Neural crest cell (in vitro differentiated cells): Measurements from ENCODE around the gene TMEM123. TPM values are rescaled to one million over a fixed set of nuclear protein-coding genes. Genes with fewer than 3 reads are reported as not detected.
A peak's percentile ranks its signal among the peaks of the same experiment; 100 is the strongest.

ENCODE experiments used
- DNase-seq: peaks from one replicate; pipeline ENCODE4 v3.0.0; 2021; ENCODE audit warnings: low read depth, mixed read lengths, low spot score
- H3K27ac Mint-ChIP-seq: one replicate; pipeline ENCODE4 v1.8.0; 2021; ENCODE audit warnings: mild to moderate bottlenecking, mixed read lengths; ENCODE audit not compliant: unreplicated experiment
- H3K27me3 Mint-ChIP-seq: 2 replicates; pipeline ENCODE4 v1.8.0; 2021; ENCODE audit warnings: low read depth, mild to moderate bottlenecking, mixed read lengths
- H3K36me3 Mint-ChIP-seq: 2 replicates; pipeline ENCODE4 v1.8.0; 2021; ENCODE audit warnings: low read depth, mild to moderate bottlenecking, mixed read lengths
- H3K4me1 Mint-ChIP-seq: 2 replicates; pipeline ENCODE4 v1.8.0; 2021; ENCODE audit warnings: mixed read lengths
- H3K4me3 Mint-ChIP-seq: one replicate; pipeline ENCODE4 v1.8.0; 2021; ENCODE audit warnings: mild to moderate bottlenecking, mixed read lengths
- H3K9me3 Mint-ChIP-seq: 2 replicates; pipeline ENCODE4 v1.8.0; 2021; ENCODE audit warnings: mixed read lengths
- total RNA-seq: library from RNA; stranded (reverse); gene quantifications from 2 replicates; pipeline ENCODE4 v1.2.1, GENCODE V29; 2021
- TF ChIP-seq, protein P1 (sequence below): fragments of 200-600 bp; sonication (generic); conservative IDR thresholded peaks from 2 replicates; pipeline ENCODE4 v1.5.0; 2021; ENCODE audit warnings: antibody characterized with exemption, mild to moderate bottlenecking

The TMEM123 gene
- total RNA-seq, 1 donor from 2014 or later, result 153 TPM

- peaks cover 6% of the 10 kb centered on the region for H3K9me3 Mint-ChIP-seq
- TF ChIP-seq, protein P1, sequence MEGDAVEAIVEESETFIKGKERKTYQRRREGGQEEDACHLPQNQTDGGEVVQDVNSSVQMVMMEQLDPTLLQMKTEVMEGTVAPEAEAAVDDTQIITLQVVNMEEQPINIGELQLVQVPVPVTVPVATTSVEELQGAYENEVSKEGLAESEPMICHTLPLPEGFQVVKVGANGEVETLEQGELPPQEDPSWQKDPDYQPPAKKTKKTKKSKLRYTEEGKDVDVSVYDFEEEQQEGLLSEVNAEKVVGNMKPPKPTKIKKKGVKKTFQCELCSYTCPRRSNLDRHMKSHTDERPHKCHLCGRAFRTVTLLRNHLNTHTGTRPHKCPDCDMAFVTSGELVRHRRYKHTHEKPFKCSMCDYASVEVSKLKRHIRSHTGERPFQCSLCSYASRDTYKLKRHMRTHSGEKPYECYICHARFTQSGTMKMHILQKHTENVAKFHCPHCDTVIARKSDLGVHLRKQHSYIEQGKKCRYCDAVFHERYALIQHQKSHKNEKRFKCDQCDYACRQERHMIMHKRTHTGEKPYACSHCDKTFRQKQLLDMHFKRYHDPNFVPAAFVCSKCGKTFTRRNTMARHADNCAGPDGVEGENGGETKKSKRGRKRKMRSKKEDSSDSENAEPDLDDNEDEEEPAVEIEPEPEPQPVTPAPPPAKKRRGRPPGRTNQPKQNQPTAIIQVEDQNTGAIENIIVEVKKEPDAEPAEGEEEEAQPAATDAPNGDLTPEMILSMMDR, result no peak
- H3K27ac Mint-ChIP-seq, result no peak overlapping the region
- no peaks in the 10 kb centered on the region for H3K27me3 Mint-ChIP-seq
- no peaks in the 10 kb centered on the region for H3K4me1 Mint-ChIP-seq
- no peak overlapping the region for H3K4me3 Mint-ChIP-seq
- DNase-seq, result no peak
- H3K36me3 Mint-ChIP-seq, result peaks cover 46% of the 10 kb centered on the region
These were observed 91.2 kb downstream of the TMEM123 start for GRCh38 chr11:102361086-102362031.

DNA sequence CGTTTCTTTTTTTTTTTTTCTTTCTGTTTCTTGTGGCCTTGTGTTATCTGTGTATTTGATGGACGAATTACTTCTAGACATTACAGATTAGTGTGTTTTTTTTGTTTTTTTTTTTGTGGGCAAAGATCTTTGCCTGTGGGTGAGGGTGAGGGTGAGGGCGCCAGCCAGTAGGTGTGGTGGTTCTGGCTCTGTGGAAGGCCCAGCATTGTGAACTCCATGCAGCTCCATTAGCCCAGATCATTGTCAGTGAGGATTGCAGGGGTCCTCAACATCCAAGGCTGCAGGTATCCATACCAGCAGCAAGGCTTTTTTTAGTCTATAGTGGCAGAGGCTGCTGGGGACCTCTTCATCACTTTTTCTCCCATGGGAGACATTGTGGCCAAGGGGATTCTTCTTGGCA, 91.9 kb downstream of the TMEM123 start:
- H3K4me3 Mint-ChIP-seq, result no peak overlapping the region
- no peak for DNase-seq
- no peaks in the 10 kb centered on the region for H3K27me3 Mint-ChIP-seq
- H3K4me1 Mint-ChIP-seq, result no peaks in the 10 kb centered on the region
- peaks cover 47% of the 10 kb centered on the region for H3K36me3 Mint-ChIP-seq
- H3K27ac Mint-ChIP-seq, result no peak overlapping the region
- TF ChIP-seq, protein P1, result no peak
- H3K9me3 Mint-ChIP-seq, result peaks cover 9% of the 10 kb centered on the region

DNA sequence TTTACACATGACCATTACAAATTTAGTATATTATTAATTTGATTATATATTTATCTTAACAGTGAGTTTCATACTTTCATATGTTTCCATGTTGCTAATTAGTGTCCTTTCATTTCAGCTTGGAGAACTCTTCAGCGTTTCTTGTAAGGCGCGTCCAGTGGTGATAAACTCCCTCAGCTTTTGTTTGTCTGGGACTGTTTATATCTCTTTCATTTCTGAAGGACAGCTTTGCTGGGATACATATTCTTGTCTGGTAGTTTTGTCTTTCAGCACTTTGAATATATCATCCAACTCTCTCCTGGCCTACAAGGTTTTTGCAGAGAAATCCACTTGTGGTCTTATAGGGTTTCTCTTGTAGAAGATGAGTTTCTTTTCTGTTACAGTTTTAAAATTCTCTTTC, 93.2 kb downstream of the TMEM123 start:
- Mint-ChIP-seq H3K4me3 (no peak overlapping the region), H3K36me3 (peaks cover 57% of the 10 kb centered on the region), H3K27me3 (no peaks in the 10 kb centered on the region), H3K27ac (no peak overlapping the region), H3K9me3 (peaks cover 19% of the 10 kb centered on the region), H3K4me1 (no peaks in the 10 kb centered on the region)
- DNase-seq, result no peak
- TF ChIP-seq, protein P1, result no peak

GRCh38 chr11:102357116-102357515, 95.4 kb downstream of the TMEM123 start:
- H3K36me3 Mint-ChIP-seq, result peaks cover 65% of the 10 kb centered on the region
- peaks cover 20% of the 10 kb centered on the region for H3K9me3 Mint-ChIP-seq
- TF ChIP-seq, protein P1, result no peak
- H3K27ac Mint-ChIP-seq, result no peak overlapping the region
- no peak for DNase-seq
- no peaks in the 10 kb centered on the region for H3K27me3 Mint-ChIP-seq
- peak overlapping the region; percentile 6 for H3K4me3 Mint-ChIP-seq
- no peaks in the 10 kb centered on the region for H3K4me1 Mint-ChIP-seq

DNA sequence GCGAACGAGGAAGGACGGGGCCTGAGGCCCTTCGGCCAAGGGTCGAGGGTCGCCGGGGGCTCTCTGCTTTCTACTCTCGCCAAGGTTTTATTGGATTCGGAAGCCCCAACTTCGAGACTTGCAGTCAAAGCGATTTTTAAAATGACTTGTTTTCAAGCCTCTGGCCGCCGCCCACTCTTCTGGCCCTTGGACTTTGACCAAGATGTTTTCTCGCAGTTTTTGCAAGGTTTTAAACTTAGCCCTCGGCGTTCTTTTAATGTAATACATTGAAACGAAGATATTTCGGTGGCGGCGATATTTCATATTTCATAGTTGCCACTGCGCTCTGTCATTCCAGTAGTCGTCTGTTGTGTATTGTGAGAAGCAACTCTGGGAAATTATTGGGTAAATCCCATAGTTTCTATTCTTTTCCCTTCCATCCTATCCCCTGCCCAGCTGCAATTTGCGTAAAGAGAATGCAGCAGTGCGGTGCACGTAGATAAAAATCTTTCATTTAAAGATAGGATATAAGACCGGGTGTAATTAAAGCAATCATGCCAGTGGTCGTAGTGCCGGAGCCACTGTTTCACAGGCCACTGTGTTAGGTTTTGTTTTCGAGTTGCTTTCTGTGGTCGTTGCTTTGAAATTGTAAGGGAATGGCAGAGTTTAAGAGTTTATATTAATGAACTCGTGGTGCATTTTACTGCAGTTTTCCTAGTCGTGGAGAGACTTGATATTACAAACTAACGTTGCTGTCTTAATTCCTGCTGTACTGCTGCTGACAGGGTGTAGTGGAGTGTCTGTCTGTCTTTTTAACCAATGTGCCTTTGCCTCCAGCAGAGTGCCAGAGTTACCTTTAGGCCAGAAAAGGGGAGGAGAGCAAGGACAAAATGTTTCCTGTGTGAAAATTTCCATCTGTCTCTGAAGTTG, 104.8 kb downstream of the TMEM123 start:
- H3K36me3 Mint-ChIP-seq, result peaks cover 4% of the 10 kb centered on the region
- DNase-seq, result no peak

More for the DNA sequence above, 104.8 kb downstream of the TMEM123 start:
- peak overlapping the region; percentile 91 for H3K4me3 Mint-ChIP-seq
- H3K4me1 Mint-ChIP-seq, result peaks cover 37% of the 10 kb centered on the region
- TF ChIP-seq, protein P1, result no peak
- H3K27ac Mint-ChIP-seq, result peak overlapping the region; percentile 97
- no peaks in the 10 kb centered on the region for H3K27me3 Mint-ChIP-seq
- H3K9me3 Mint-ChIP-seq, result no peaks in the 10 kb centered on the region
